Umbilical cord (tissue), 2 donors: ENCODE data around the gene INAVA. TPM values are rescaled to one million over a fixed set of nuclear protein-coding genes. Genes with fewer than 3 reads are reported as not detected.

Experiments used
- DNase-seq: peaks from one replicate; pipeline ENCODE4 v3.0.0-alpha.2; 2015; ENCODE audit warnings: low spot score
- total RNA-seq: library from RNA; depleted of rRNA; stranded (reverse); fragments of >200 nt; gene quantifications from one replicate; pipeline ENCODE4 v1.2.3, GENCODE V29; 2014; ENCODE audit warnings: low replicate concordance; ENCODE audit not compliant: insufficient read depth

Gene INAVA
- total RNA-seq, 1 donor from 2014 or later: 3.6 TPM

- no peak for DNase-seq
These were observed 19.3 kb upstream of the INAVA start for GRCh38 chr1:200875416-200875815.

- no peak for DNase-seq
These were observed 17.7 kb upstream of the INAVA start for GRCh38 chr1:200877010-200877409.

DNA sequence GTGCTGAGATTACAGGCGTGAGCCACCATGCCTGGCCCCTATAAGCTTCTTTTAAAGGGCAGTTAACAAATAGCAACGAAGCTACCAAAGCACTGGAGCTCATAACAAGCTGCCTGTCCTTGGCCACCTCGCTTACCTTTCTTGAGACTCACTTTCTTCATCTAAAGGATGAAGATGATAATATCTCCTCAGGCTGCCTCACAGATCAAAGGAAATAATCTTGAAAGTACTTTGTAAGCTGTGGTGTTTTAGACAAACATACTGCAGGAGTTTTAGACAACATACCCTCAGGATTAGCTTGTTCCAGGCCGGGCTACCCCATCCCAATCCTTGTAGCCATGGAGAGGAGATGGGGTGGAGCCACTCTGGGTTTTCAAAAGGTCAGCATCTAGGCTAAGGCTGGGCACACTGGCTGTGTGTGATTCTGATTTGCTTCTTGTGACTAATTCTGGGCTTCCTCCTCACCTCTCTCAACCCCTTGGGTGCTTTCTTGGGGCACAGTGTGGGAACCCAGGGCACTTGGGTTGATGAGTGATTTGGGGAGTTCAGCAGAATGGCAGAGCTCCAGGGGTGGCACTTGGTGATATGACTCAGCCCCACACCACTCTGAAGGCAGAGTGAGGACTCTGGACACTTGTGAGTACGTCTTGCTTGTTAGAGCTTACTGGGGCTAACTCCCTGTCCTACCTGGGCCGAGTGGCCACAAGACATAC, 16.7 kb upstream of the INAVA start:
- no peak for DNase-seq

- no peak for DNase-seq
These were observed 14.5 kb upstream of the INAVA start for GRCh38 chr1:200880212-200880611.

DNA sequence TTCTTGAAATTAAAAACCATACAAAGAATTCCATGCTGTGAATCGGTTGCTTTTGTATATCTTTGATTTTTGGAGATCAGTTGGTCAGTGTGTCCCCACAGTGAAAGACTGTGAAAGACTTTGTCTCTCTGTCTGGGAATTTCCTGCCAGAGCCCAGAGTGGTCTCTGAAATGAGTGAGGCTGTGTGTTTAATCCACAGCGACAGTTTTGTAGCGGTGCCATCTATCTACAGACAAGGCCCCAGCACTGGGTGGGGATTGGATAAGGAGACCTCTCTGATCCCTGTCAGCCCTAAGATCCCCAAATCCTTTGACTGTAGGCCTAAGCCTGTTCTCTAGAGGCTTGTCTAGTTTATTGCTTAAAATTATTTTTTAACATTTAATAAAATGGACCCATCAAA, 11.6 kb upstream of the INAVA start:
- no peak for DNase-seq

- no peak for DNase-seq
These were observed 8.9 kb upstream of the INAVA start for GRCh38 chr1:200885623-200886402.

DNA sequence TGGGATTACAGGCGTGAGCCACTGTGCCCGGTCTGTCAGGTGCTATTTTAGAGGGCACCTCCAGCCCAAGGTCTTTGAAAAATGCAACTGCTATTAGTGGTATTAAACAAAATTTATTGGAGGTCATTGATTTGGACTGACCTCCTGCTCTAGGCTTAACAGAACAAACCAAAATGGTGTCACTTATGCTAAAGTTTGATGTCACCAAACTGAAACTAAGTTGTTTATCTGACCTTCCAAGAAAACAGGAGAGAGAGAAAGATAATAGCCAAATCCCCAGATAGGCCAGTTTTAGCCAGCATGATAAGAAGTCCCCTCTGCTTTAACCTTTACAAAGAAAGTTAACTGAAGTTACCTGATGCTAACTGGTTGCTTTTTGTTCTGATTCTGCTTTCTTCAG, 8.1 kb upstream of the INAVA start:
- DNase-seq: no peak

GRCh38 chr1:200887036-200887435, 7.7 kb upstream of the INAVA start:
- no peak for DNase-seq

DNA sequence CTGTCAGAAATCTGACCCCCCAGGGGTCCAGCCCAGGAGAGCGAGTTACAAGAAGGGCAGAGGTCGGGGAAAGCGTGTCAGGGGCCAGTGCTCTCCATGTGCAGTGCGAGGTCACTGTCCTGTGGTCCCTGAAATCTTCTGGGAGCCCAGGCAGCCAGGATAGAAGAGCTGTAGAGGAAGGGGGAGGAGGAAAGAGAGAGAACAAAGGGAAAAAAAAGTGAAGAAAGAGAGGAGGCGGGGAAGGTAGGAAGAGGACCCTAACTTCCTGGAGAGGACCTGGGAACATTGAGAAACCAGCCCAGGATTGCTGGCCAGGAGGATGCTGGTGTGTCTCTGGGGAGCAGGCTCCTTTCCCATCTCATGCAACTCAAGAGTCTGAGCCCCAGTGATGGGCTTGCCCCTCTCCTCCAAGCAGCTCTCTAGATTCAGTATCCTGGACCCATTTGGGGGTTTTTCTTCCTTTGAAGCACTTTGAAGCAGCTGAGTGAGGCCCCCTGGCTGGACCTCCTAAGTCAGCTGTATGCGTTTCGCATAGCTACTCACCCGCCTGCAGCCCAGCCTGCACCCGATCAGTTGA, 6.8 kb upstream of the INAVA start:
- no peak for DNase-seq

- DNase-seq: no peak
These were observed 6.3 kb upstream of the INAVA start for GRCh38 chr1:200888349-200888838.

- no peak for DNase-seq
These were observed 5.1 kb upstream of the INAVA start for GRCh38 chr1:200889571-200889970.

- no peak for DNase-seq
These were observed 4.7 kb upstream of the INAVA start for GRCh38 chr1:200890027-200890426.

DNA sequence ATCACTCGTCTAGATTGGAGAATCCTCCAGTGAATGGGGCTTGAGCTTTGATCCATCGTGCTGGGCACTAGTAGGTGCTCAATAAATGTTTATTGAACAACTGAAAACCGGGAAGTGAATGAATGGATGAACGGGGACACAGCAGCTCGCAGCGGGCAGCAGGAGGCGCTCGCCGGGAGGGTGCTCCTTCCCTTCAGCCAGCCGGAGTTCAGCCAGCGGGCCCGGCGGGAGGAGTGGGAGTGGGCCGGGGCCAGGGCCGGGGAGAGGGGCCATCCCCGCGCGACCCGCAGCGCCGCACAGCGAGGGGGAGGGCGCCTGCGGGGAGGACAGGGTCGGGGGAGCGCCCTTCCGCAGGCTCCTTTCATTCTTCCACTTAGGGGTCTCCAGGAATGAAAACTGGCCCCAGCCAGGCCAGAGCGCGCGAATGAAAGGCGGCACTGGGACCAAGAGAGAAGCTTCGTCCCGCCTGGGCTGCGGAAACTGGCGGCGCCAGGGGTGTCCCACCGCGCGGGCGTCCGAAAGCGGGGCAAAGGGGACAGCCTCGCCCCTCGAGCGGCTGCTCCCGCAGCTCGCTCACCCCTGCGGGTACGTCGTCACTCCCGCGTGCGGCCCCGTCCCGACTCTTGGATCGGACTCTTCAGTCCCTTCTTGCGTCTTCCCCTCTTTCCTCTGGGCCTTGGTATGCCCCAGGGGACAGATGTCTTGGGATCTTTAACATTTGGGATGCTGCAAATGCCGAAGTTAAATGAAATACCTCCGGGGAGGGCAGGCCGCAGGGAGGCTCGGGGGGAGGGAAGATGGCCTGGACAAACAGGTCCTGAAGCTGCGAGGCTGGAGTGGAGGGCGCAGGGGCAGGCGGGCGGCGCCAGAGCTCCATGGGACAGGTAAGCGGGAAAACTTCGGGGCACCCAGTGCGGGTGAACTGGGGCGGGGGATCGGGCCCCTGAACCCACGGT, 3.6 kb upstream of the INAVA start:
- DNase-seq: peak; percentile 73

DNA sequence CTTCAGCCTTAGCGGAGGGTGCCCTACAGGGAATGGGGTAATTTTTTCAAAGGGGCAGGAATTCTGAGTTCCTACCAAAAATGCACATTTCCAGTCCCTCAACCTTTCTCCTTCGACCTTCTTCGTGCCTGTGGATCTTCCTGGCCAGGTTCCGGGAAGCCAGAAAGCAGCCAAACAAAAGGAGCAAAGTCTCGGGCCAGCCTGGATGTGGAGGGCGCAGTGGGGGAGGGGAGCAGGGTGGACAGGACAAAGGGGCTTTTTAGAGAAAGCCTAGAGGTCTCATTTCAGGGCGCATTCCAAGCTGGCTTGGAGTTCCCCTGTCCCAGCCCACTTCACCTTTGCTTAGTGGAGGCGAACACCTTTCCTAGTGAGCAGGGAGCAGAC, 2.9 kb upstream of the INAVA start:
- no peak for DNase-seq

DNA sequence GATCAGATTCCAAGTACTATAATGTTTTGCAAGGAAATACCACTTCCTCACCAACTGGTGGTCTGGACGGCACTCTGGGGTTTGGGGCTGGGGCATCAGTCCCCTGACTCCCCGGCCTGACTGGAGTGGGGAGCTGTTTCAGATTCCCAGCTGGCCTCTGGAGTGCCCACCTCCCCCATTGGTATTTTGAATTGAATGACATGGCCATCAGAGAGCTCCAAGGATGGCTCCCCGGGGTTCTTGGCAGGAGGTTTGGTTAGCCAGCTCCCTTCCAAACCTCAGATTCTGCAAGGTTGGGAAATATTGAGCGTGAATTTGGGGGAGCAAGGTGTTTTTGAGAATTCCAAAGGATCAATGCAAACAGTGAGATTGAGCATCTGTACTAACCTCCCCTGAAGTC, 2.2 kb upstream of the INAVA start:
- DNase-seq: no peak

- no peak for DNase-seq
These were observed 1.7 kb upstream of the INAVA start for GRCh38 chr1:200892958-200893357.

DNA sequence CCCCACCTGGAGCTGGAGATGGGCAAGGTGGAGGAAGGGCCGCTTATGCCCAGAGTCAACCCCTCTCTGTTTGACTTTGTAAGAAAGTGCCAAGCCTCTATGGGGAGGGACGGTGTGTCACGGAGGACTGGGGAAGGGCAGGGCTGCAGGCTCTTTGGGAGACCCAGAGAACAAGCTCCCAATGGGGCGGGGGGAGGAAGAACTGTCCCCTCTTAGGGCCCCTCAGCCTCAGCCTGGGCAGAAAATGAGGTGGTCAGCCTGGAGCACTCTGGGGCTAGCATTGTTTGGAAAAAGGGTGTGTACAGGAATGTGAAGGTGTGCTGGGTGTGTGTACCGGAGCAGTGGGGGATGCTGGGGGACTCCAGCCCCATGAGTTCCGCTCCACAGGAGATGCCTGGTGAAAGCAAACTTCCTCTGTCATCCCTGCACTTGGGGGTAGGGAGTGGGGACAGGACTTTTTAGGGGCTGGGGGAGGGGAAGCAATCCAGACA, 1.2 kb upstream of the INAVA start:
- peak; percentile 7 for DNase-seq

DNA sequence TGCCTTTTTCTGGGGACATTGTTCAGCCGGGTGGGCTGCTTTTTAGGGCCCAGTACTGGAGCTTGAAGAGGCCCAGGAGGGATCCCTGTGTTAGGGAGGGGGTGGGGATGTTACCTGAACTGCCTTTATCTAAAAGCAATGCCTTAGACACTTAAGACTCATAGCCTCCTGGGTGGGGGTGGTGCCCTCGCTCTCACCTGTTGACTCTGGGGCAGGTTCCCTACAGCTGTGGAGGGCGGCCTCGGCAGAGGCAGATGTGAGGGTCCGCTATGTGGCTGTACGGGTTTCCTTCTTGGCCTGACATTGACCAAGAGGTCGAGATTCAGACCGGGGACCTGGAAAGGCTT, 716 bp downstream of the INAVA start:
- no peak for DNase-seq

DNA sequence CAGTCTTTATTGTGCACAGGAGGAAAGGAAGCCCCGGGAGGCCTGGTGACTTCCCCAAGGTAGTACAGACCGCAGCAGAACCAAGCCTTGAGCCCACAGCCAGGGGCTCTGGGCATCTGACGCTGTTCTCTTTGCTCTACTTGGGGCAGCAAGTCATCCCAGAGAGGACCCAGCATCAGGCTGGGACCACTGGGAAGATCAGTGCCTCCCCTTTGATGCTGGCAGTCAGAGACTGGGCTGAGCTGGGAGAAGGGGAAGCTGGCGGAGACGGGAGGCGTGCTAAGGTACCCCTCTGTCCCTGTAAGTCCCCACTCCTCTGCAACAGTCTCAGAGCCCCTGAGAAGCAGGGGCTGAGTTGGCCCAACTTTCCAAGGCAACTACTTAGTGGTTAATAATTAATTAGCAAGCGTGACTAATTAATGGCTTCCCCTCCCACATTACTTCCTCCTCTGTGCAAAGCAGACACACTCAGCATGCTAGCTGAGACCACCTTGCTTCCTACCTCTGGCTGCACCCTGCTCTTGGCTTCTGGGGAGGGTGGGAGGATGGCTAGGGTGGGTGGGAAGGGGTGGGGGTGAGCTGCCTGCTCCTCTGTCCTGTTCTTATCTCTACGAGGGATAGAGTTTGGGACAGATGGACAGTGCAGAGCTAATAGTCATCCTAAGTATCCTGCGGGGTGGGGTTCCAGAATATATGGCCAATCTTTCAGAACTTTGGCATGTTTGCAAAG, 1.3 kb downstream of the INAVA start:
- DNase-seq: no peak

DNA sequence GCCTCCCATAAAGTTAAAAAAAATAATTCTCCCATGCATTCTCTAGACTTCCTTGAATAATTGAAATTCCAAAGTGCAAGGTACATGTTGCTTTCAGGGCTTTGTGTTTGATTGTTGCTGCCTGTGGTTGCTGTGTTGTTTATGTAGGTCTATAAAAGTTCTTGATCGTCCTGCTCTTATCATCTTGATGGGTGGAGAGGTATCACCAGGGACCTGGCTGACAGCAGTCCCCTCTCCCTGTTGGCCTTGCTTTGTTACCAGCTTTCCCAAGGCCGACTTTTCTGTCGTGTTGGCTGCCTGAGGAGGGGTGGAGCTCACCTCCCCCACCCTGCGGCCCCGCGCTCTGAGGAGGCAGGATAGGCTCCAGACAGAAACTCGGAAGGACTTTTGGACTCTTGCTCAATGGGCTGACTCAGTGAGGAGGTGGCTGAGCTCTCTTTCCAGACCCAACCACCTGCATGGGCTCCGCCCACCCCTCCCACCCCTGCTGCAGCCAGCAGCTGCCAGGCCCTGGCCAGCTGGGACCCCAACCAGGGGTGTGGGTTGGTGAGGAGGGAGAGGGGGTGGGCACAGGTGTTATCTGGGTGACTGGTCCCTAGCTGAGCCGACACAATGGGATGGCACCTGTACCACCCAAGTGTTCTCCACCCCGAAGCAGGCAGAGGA, 2.0 kb downstream of the INAVA start:
- peak; percentile 50 for DNase-seq
